Small intestine (tissue), 7 donors: ENCODE data around the gene C10orf105. TPM values are rescaled to one million over a fixed set of nuclear protein-coding genes. Genes with fewer than 3 reads are reported as not detected.

Experiments used
- DNase-seq, 2 donors: peaks; one replicate each; pipeline versions ENCODE4 v3.0.0 to v3.0.0-alpha.2; 2013
- FAIRE-seq: peaks from 2 replicates; lab custom pipeline; 2012; peaks lifted over from hg19 to GRCh38; lab: Jason Lieb, UNC
- H3K27ac ChIP-seq, 3 donors: one replicate each; pipeline ENCODE4 v1.5.1; 2013; ENCODE audit warnings: low read length in 2 of 3, mild to moderate bottlenecking in 2 of 3, control low read depth in 1 of 3, inconsistent platforms in 1 of 3, low read depth in 1 of 3, moderate library complexity in 1 of 3
- H3K27me3 ChIP-seq, 3 donors: one replicate each; pipeline ENCODE4 v1.6.1; 2013; ENCODE audit warnings: low read length in 3 of 3, inconsistent platforms in 1 of 3; ENCODE audit not compliant: control insufficient read depth in 3 of 3, insufficient read depth in 3 of 3
- H3K36me3 ChIP-seq, 3 donors: one replicate each; pipeline ENCODE4 v1.6.1; 2013; ENCODE audit warnings: low read length in 3 of 3, inconsistent platforms in 1 of 3, low read depth in 1 of 3, mild to moderate bottlenecking in 1 of 3, moderate library complexity in 1 of 3; ENCODE audit not compliant: control insufficient read depth in 3 of 3, insufficient read depth in 2 of 3
- H3K4me1 ChIP-seq, 3 donors: one replicate each; pipeline ENCODE4 v1.6.1; 2013; ENCODE audit warnings: low read length in 2 of 3, inconsistent platforms in 1 of 3, low read depth in 1 of 3, mild to moderate bottlenecking in 1 of 3, moderate library complexity in 1 of 3; ENCODE audit not compliant: control insufficient read depth in 3 of 3, insufficient read depth in 2 of 3
- H3K4me3 ChIP-seq, 3 donors: one replicate each; pipeline ENCODE4 v1.5.1; 2013; ENCODE audit warnings: low read length in 3 of 3, control low read depth in 1 of 3, inconsistent platforms in 1 of 3, low read depth in 1 of 3, mild to moderate bottlenecking in 1 of 3, moderate library complexity in 1 of 3
- H3K9me3 ChIP-seq, 2 donors: one replicate each; pipeline ENCODE4 v1.6.1; 2013; ENCODE audit warnings: low read depth in 1 of 2, low read length in 1 of 2; ENCODE audit not compliant: control insufficient read depth in 2 of 2, insufficient read depth in 1 of 2
- WGBS, 3 donors: extraction: QIAGEN DNeasy Blood & Tissue Kit; methylation state at CpG; one replicate each; pipeline ENCODE4 v1.1.7; 2013; 5-methylcytosine and 5-hydroxymethylcytosine counted together
- polyA plus RNA-seq, 4 donors: library from polyadenylated mRNA; stranded (reverse) in 3 of 4; unstranded in 1 of 4; fragments of 200-250 nt in 3 of 4; fragments of 120-200 nt in 1 of 4; gene quantifications; one replicate each; pipeline versions ENCODE4 v1.2.1 to v1.2.3, GENCODE V29; 2013
- donor health status: healthy with polysubstance abuse.
- donor health status: control.
- donor health status: control.
- donor health status: Bipolar disorder and iron deficiency.
- donor health status: healthy.

Gene C10orf105
- polyA plus RNA-seq, 4 donors, result 0.06 to 0.27 TPM; not detected in 2

- Histone ChIP-seq H3K27ac (no peak overlapping the region), H3K4me1 (peaks cover 0 to 11% (median 0%) of the 10 kb centered on the region in 3 donors), H3K27me3 (no peaks in the 10 kb centered on the region), H3K9me3 (no peaks in the 10 kb centered on the region), H3K36me3 (no peaks in the 10 kb centered on the region), H3K4me3 (peak overlapping the region in 1 of 3 donors; percentile 38)
- WGBS, 3 donors, result 12 to 15% (median 15%) methylated on average over 10 of the region's 10 CpGs
- FAIRE-seq, result no peak
- peak; percentile 36 to 61 for DNase-seq
Observed at GRCh38 chr10:71708301-71708703, 11.3 kb downstream of the C10orf105 start.

GRCh38 chr10:71707240-71707789 is 12.3 kb downstream of the C10orf105 start:
- Histone ChIP-seq H3K9me3 (no peaks in the 10 kb centered on the region), H3K27me3 (no peaks in the 10 kb centered on the region), H3K36me3 (no peaks in the 10 kb centered on the region), H3K4me3 (no peak overlapping the region), H3K4me1 (peaks cover 0 to 5% (median 0%) of the 10 kb centered on the region in 3 donors), H3K27ac (no peak overlapping the region)
- WGBS, 3 donors, result 89 to 94% (median 90%) methylated on average over 5 of the region's 5 CpGs
- no peak for DNase-seq
- no peak for FAIRE-seq

GRCh38 chr10:71706216-71707121 is 13.1 kb downstream of the C10orf105 start:
- WGBS, 3 donors, result 88 to 93% (median 93%) methylated on average over 32 to 35 of the region's 35 CpGs

GRCh38 chr10:71705582-71705981 is 14.0 kb downstream of the C10orf105 start:
- FAIRE-seq, result no peak

More at GRCh38 chr10:71706216-71707121, 13.1 kb downstream of the C10orf105 start:
- Histone ChIP-seq H3K27ac (no peak overlapping the region), H3K4me1 (peaks cover 0 to 5% (median 0%) of the 10 kb centered on the region in 3 donors), H3K27me3 (no peaks in the 10 kb centered on the region), H3K9me3 (no peaks in the 10 kb centered on the region), H3K4me3 (no peak overlapping the region), H3K36me3 (no peaks in the 10 kb centered on the region)
- DNase-seq, result no peak
- FAIRE-seq, result no peak

GRCh38 chr10:71704816-71705215 is 14.8 kb downstream of the C10orf105 start:
- H3K36me3 ChIP-seq, result no peaks in the 10 kb centered on the region
- no peak overlapping the region for H3K27ac ChIP-seq
- no peaks in the 10 kb centered on the region for H3K27me3 ChIP-seq
- no peaks in the 10 kb centered on the region for H3K9me3 ChIP-seq
- no peak for DNase-seq
- no peak for FAIRE-seq
- no peak overlapping the region for H3K4me3 ChIP-seq
- 93 to 96% (median 95%) methylated on average over 18 of the region's 18 CpGs for WGBS, 3 donors
- peaks cover 0 to 5% (median 0%) of the 10 kb centered on the region in 3 donors for H3K4me1 ChIP-seq

More at GRCh38 chr10:71705582-71705981, 14.0 kb downstream of the C10orf105 start:
- WGBS, 3 donors, result 64 to 83% (median 71%) methylated on average over 2 of the region's 2 CpGs
- Histone ChIP-seq H3K27ac (no peak overlapping the region), H3K27me3 (no peaks in the 10 kb centered on the region), H3K4me1 (peaks cover 0 to 5% (median 0%) of the 10 kb centered on the region in 3 donors), H3K9me3 (no peaks in the 10 kb centered on the region), H3K36me3 (no peaks in the 10 kb centered on the region), H3K4me3 (no peak overlapping the region)
- DNase-seq, result no peak

- Histone ChIP-seq H3K9me3 (no peaks in the 10 kb centered on the region), H3K27me3 (no peaks in the 10 kb centered on the region), H3K36me3 (no peaks in the 10 kb centered on the region), H3K4me3 (no peak overlapping the region), H3K27ac (no peak overlapping the region), H3K4me1 (peaks cover 0 to 5% (median 0%) of the 10 kb centered on the region in 3 donors)
- FAIRE-seq, result no peak
- no peak for DNase-seq
- 72 to 84% (median 79%) methylated on average over 11 of the region's 11 CpGs for WGBS, 3 donors
Observed at GRCh38 chr10:71703577-71703976, 16.0 kb downstream of the C10orf105 start.

GRCh38 chr10:71701496-71702132 is 18.0 kb downstream of the C10orf105 start:
- DNase-seq (no peak), FAIRE-seq (no peak)
- H3K4me3 ChIP-seq, result no peak overlapping the region
- H3K9me3 ChIP-seq, result no peaks in the 10 kb centered on the region
- H3K27ac ChIP-seq, result no peak overlapping the region
- 78 to 86% (median 79%) methylated on average over 11 of the region's 11 CpGs for WGBS, 3 donors
- H3K36me3 ChIP-seq, result no peaks in the 10 kb centered on the region
- no peaks in the 10 kb centered on the region for H3K27me3 ChIP-seq
- H3K4me1 ChIP-seq, result peaks cover 0 to under 1% (median 0%) of the 10 kb centered on the region in 3 donors

- DNase-seq, result no peak
- Histone ChIP-seq H3K27me3 (no peaks in the 10 kb centered on the region), H3K9me3 (no peaks in the 10 kb centered on the region), H3K4me1 (peaks cover 0 to 3% (median 0%) of the 10 kb centered on the region in 3 donors), H3K4me3 (no peak overlapping the region), H3K27ac (no peak overlapping the region), H3K36me3 (no peaks in the 10 kb centered on the region)
- 91 to 95% (median 92%) methylated on average over 11 of the region's 11 CpGs for WGBS, 3 donors
- no peak for FAIRE-seq
Observed at GRCh38 chr10:71700731-71701368, 18.7 kb downstream of the C10orf105 start.
